Thyroid gland (tissue), 4 donors: ENCODE results near the gene PRM1. TPM values are rescaled to one million over a fixed set of nuclear protein-coding genes. Genes with fewer than 3 reads are reported as not detected.

Experiments
- DNase-seq, 2 donors: peaks; one replicate each; pipeline ENCODE4 v3.0.0-alpha.2; 2019
- H3K27ac ChIP-seq, 3 donors: fragments of 200-600 bp; sonication (generic); 1 replicate in 2 of 3; 2 replicates in 1 of 3; pipeline ENCODE4 v1.5.1; 2016 to 2019; ENCODE audit warnings: mild to moderate bottlenecking in 1 of 3, moderate library complexity in 1 of 3
- H3K27me3 ChIP-seq: fragments of 200-600 bp; sonication (generic); one replicate; pipeline ENCODE4 v1.5.1; 2019
- H3K36me3 ChIP-seq, 2 donors: fragments of 200-600 bp; sonication (generic); one replicate each; pipeline ENCODE4 v1.5.1; 2016 to 2019
- H3K4me1 ChIP-seq, 2 donors: fragments of 200-600 bp; sonication (generic); one replicate each; pipeline ENCODE4 v1.5.1; 2017 to 2019
- H3K4me3 ChIP-seq, 3 donors: fragments of 200-600 bp; sonication (generic); replicated peaks in 1 of 3; 1 replicate in 2 of 3; 2 replicates in 1 of 3; pipeline ENCODE4 v1.5.1; 2016; ENCODE audit warnings: mild to moderate bottlenecking in 1 of 3
- H3K9me3 ChIP-seq: fragments of 200-600 bp; sonication (generic); one replicate; pipeline ENCODE4 v1.5.1; 2017
- CTCF ChIP-seq, 6 experiments: fragments of 200-600 bp in 3 of 6; fragments of 450-650 bp in 3 of 6; sonication (generic) in 3 of 6; IDR thresholded peaks; one replicate each; pipeline ENCODE4 v1.5.1; 2016 to 2019; ENCODE audit warnings: antibody characterized with exemption in 6 of 6, mild to moderate bottlenecking in 2 of 6, inconsistent platforms in 1 of 6, moderate library complexity in 1 of 6
- POLR2A ChIP-seq, 2 donors: fragments of 450-650 bp; IDR thresholded peaks; one replicate each; pipeline ENCODE4 v1.6.1; 2017; ENCODE audit warnings: antibody characterized with exemption in 2 of 2, mild to moderate bottlenecking in 2 of 2, moderate library complexity in 1 of 2
- WGBS, 2 donors: methylation state at CpG; one replicate each; pipeline ENCODE4 v1.1.5; 2017; 5-methylcytosine and 5-hydroxymethylcytosine counted together
- intact Hi-C: fragments of 100-400 bp; cut with DNase I; formaldehyde crosslinking; loops from one replicate; pipeline ENCODE4 v1.15.1; 2023
- total RNA-seq, 4 donors: library from RNA; depleted of rRNA; stranded (reverse); fragments of >200 nt; gene quantifications; one replicate each; pipeline ENCODE4 v1.2.3, GENCODE V29; 2016

Gene PRM1
- total RNA-seq, 4 donors from 2014 or later = 13.7 to 335 TPM; not detected in 2

- intact Hi-C loops = no loop called here
- DNase-seq = no peak
- TF ChIP-seq CTCF (IDR thresholded peaks at IDR 0.05) (no peak), POLR2A (IDR thresholded peaks at IDR 0.05) (no peak)
- Histone ChIP-seq H3K9me3 (no peaks in the 10 kb centered on the region), H3K36me3 (no peaks in the 10 kb centered on the region), H3K4me3 (no peak overlapping the region), H3K27me3 (no peaks in the 10 kb centered on the region), H3K27ac (no peak overlapping the region), H3K4me1 (peaks cover 4 to 14% of the 10 kb centered on the region in 2 donors)
- 97% methylated on average over 10 of the region's 10 CpGs for WGBS, 2 donors
Measured at GRCh38 chr16:11250786-11251524, 30.2 kb downstream of the PRM1 start.

- H3K4me1 ChIP-seq = peaks cover 4 to 14% of the 10 kb centered on the region in 2 donors
- no peak for DNase-seq
- H3K27ac ChIP-seq = no peak overlapping the region
- H3K27me3 ChIP-seq = no peaks in the 10 kb centered on the region
- TF ChIP-seq CTCF (IDR thresholded peaks at IDR 0.05) (no peak), POLR2A (IDR thresholded peaks at IDR 0.05) (no peak)
- 70 to 76% methylated on average over 14 to 16 of the region's 16 CpGs for WGBS, 2 donors
- intact Hi-C loops = no loop called here
- no peaks in the 10 kb centered on the region for H3K9me3 ChIP-seq
- H3K36me3 ChIP-seq = no peaks in the 10 kb centered on the region
- H3K4me3 ChIP-seq = no peak overlapping the region
Measured at GRCh38 chr16:11250091-11250785, 30.9 kb downstream of the PRM1 start.

GRCh38 chr16:11249233-11250061 lies 31.7 kb downstream of the PRM1 start:
- TF ChIP-seq POLR2A (IDR thresholded peaks at IDR 0.05) = no peak
- no peak for TF ChIP-seq CTCF (IDR thresholded peaks at IDR 0.05)
- no peak overlapping the region for H3K27ac ChIP-seq
- no peaks in the 10 kb centered on the region for H3K36me3 ChIP-seq
- intact Hi-C loops = no loop called here
- no peak for DNase-seq
- H3K9me3 ChIP-seq = no peaks in the 10 kb centered on the region
- no peaks in the 10 kb centered on the region for H3K27me3 ChIP-seq
- H3K4me3 ChIP-seq = no peak overlapping the region
- H3K4me1 ChIP-seq = peaks cover 2 to 10% of the 10 kb centered on the region in 2 donors
- WGBS, 2 donors = 93 to 97% methylated on average over 52 to 60 of the region's 63 CpGs

GRCh38 chr16:11248133-11248532 lies 33.0 kb downstream of the PRM1 start:
- TF ChIP-seq CTCF (IDR thresholded peaks at IDR 0.05) (no peak), POLR2A (IDR thresholded peaks at IDR 0.05) (no peak)
- H3K36me3 ChIP-seq = no peaks in the 10 kb centered on the region
- H3K27ac ChIP-seq = no peak overlapping the region
- intact Hi-C loops = no loop called here
- H3K9me3 ChIP-seq = no peaks in the 10 kb centered on the region
- no peak overlapping the region for H3K4me3 ChIP-seq
- DNase-seq = no peak
- 96 to 98% methylated on average over 8 of the region's 8 CpGs for WGBS, 2 donors
- H3K27me3 ChIP-seq = no peaks in the 10 kb centered on the region
- no peaks in the 10 kb centered on the region for H3K4me1 ChIP-seq
